HL-60 (cell line): ENCODE data around the gene RNF214.
A peak's percentile ranks its signal among the peaks of the same experiment; 100 is the strongest.

Experiments
- DNase-seq, 2 experiments: peaks; one replicate each; pipeline ENCODE4 v3.0.0-alpha.2; 2010 to 2020; ENCODE audit warnings: low read depth in 1 of 2, low spot score in 1 of 2
- H3K27ac ChIP-seq: fragments of 250-450 bp; sonication (Bioruptor Pico); replicated peaks from 2 replicates; pipeline ENCODE4 v1.5.1; 2020; ENCODE audit warnings: mild to moderate bottlenecking, moderate library complexity
- H3K27me3 ChIP-seq: fragments of 250-450 bp; sonication (Bioruptor Pico); 2 replicates; pipeline ENCODE4 v1.5.1; 2021; ENCODE audit warnings: mild to moderate bottlenecking, moderate library complexity; ENCODE audit not compliant: insufficient read depth, poor library complexity, severe bottlenecking
- H3K4me3 ChIP-seq: replicated peaks from 2 replicates; pipeline ENCODE4 v1.5.1; 2011; ENCODE audit warnings: mild to moderate bottlenecking, control low read depth, low read length; ENCODE audit not compliant: insufficient read depth
- CTCF ChIP-seq: IDR thresholded peaks from one replicate; pipeline ENCODE4 v1.5.1; 2011; ENCODE audit warnings: low read length, control low read depth, inconsistent platforms; ENCODE audit not compliant: insufficient read depth
- GABPA ChIP-seq: IDR thresholded peaks from 2 replicates; pipeline ENCODE4 v1.6.1; 2012; ENCODE audit warnings: low read depth
- POLR2AphosphoS5 ChIP-seq: IDR thresholded peaks from 2 replicates; pipeline ENCODE4 v1.6.1; 2012; ENCODE audit warnings: low read depth
- REST ChIP-seq: IDR thresholded peaks from 2 replicates; pipeline ENCODE4 v1.6.1; 2012; ENCODE audit warnings: low read depth; ENCODE audit not compliant: insufficient replicate concordance
- SPI1 ChIP-seq: IDR thresholded peaks from 2 replicates; pipeline ENCODE4 v1.6.1; 2012; ENCODE audit warnings: low read depth, mild to moderate bottlenecking, borderline replicate concordance

The RNF214 gene

GRCh38 chr11:117313091-117313490, 80.6 kb downstream of the RNF214 start:
- Histone ChIP-seq H3K27ac (no peak overlapping the region), H3K27me3 (peaks cover 10% of the 10 kb centered on the region), H3K4me3 (no peak overlapping the region)
- TF ChIP-seq GABPA (no peak), POLR2AphosphoS5 (no peak), SPI1 (peak; percentile 41; the same call in 1 of the 2 replicates)
- DNase-seq: peak; percentile 49 to 75

- Histone ChIP-seq H3K27me3 (peaks cover 10% of the 10 kb centered on the region), H3K27ac (no peak overlapping the region), H3K4me3 (no peak overlapping the region)
- no peak for TF ChIP-seq POLR2AphosphoS5
- no peak for TF ChIP-seq CTCF
- no peak for TF ChIP-seq REST
- TF ChIP-seq GABPA: no peak
- no peak for TF ChIP-seq SPI1
- no peak for DNase-seq
Measured at GRCh38 chr11:117313828-117314768, 81.6 kb downstream of the RNF214 start.

GRCh38 chr11:117314840-117315239, 82.4 kb downstream of the RNF214 start:
- Histone ChIP-seq H3K4me3 (peak overlapping the region; percentile 57; the same call in 1 of the 2 replicates), H3K27me3 (peaks cover 10% of the 10 kb centered on the region), H3K27ac (no peak overlapping the region)
- peak; percentile 43 to 52 for DNase-seq
- TF ChIP-seq POLR2AphosphoS5 (no peak), GABPA (no peak), REST (no peak), SPI1 (no peak), CTCF (no peak)
